Measurements from ENCODE around the gene ORM1. TPM values are rescaled to one million over a fixed set of nuclear protein-coding genes. Genes with fewer than 3 reads are reported as not detected.

The ORM1 gene
- total RNA-seq, 5 donors from 2014 or later (not counting 1 experiment from before 2014, with no cell fraction given) = 4.2 to 8.3 (median 6.2) TPM; not detected in 2

DNA sequence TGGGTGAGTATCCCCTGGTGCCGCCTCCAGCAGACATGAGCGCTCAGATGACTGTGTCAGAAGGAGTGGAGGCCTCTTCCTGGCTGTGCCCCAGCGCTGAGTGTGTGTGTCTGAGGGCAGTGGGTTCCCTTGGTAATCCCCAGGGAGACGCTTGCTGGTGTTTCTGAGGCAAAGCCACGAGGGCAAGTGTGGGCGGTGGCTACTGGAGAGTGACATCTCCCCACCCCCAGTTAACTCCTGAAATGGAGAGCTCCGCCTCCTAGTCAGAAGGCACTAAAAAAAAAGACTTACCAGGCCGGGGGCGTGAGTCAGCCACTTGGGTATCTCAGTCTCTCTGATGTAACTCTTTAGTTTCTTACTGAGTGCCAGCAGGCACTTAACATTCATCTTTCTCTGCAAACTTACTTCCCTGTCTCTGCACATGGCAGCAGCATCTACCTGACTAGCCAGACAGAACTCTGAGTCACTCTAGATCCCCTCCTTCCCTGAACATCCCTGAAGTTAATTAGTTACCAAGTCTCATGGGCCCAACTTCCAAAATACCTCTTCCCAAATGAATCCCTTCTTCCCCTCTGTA, 26.1 kb downstream of the ORM1 start:
- no peaks in the 10 kb centered on the region for H3K9me3 Mint-ChIP-seq
- H3K27ac ChIP-seq (ENCODE audit: low read length) = peak overlapping the region; percentile 36
- H3K27me3 Mint-ChIP-seq = no peaks in the 10 kb centered on the region
- peak overlapping the region; percentile 92 to 93 for H3K27ac Mint-ChIP-seq
- WGBS (ENCODE audit: insufficient coverage) = 27% methylated on average over 4 of the region's 9 CpGs
- DNase-seq (peak in 31 of 35 experiments; percentile 17 to 72 (median 38)), ATAC-seq (replicated peaks in 1 of 4) (peak; percentile 74 to 84 (median 76))
- H3K4me3 ChIP-seq (ENCODE audit: control insufficient read depth in 1 of 2, extremely low read depth in 1 of 2, low read length in 1 of 2) = no peak overlapping the region
- H3K36me3 Mint-ChIP-seq = peaks cover 69% of the 10 kb centered on the region
- peaks cover 28 to 97% of the 10 kb centered on the region in 2 donors for H3K36me3 ChIP-seq (ENCODE audit: control insufficient read depth in 2 of 2, extremely low read depth in 1 of 2, insufficient read depth in 1 of 2, low read length in 1 of 2)
- POLR2A ChIA-PET = interaction anchor here in 1 of 2 donors (1.0 kb wide), 1 partner anchor 38 kb away, joined by 3 read pairs; no protein-coding TSS in a partner anchor
- H3K9me3 ChIP-seq = no peaks in the 10 kb centered on the region
- H3K4me1 Mint-ChIP-seq = peaks cover 49 to 59% (median 57%) of the 10 kb centered on the region in 3 donors
- CTCF ChIA-PET = no interaction called here
- peaks cover 20 to 54% of the 10 kb centered on the region in 2 experiments for H3K4me1 ChIP-seq (ENCODE audit: control insufficient read depth in 1 of 2, extremely low read depth in 1 of 2, insufficient read depth in 2 of 2, low read length in 2 of 2)
- H3K4me3 Mint-ChIP-seq = peak overlapping the region in 2 of 3 donors; percentile 52 to 58
- no peaks in the 10 kb centered on the region for H3K27me3 ChIP-seq (replicated peaks in 1 of 2; ENCODE audit: control insufficient read depth in 2 of 2, extremely low read depth in 1 of 2, insufficient read depth in 2 of 2, low read length in 1 of 2)

DNA sequence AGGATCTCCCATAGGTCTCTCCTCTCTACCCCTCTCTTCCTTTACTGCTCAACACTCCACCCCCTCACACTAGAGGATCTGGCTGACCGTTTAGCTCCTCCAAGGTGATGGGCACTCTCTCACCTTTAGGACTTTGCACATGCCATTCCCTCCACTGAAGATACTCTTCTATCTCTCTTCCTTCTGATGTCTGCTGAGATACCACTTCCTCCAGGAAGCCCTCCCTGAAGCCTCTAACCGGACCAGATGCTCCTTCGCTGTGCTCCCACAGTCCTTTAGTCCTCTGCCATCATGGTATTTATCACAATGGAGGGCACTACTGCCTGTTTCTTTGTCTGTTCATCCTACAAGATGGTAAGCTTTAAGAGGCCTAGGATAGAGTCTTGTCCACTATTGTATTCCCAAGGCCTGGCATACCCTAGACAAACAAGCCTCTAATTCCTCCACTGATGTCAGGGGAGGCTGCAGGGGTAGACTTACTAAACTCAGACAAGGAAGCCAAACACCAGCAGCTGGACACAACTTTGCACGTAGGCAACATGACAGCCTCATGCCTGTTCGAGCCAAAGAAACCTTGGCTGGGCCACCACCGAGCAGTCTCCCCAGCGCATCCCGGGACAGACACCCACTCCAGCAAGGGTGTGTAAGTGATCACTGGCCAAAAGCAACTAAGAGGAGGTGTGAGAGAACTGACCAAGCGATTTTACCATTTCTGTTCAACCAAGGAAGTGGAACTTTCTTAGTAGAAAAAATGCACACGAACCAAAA, 27.0 kb downstream of the ORM1 start:
- Histone ChIP-seq H3K9me3 (no peaks in the 10 kb centered on the region), H3K27ac (ENCODE audit: low read length) (peak overlapping the region; percentile 36), H3K4me1 (ENCODE audit: control insufficient read depth in 1 of 2, extremely low read depth in 1 of 2, insufficient read depth in 2 of 2, low read length in 2 of 2) (peaks cover 20 to 54% of the 10 kb centered on the region in 2 experiments), H3K27me3 (replicated peaks in 1 of 2; ENCODE audit: control insufficient read depth in 2 of 2, extremely low read depth in 1 of 2, insufficient read depth in 2 of 2, low read length in 1 of 2) (no peaks in the 10 kb centered on the region), H3K36me3 (ENCODE audit: control insufficient read depth in 2 of 2, extremely low read depth in 1 of 2, insufficient read depth in 1 of 2, low read length in 1 of 2) (peaks cover 28 to 93% of the 10 kb centered on the region in 2 donors), H3K4me3 (ENCODE audit: control insufficient read depth in 1 of 2, extremely low read depth in 1 of 2, low read length in 1 of 2) (no peak overlapping the region)
- DNase-seq (no peak), ATAC-seq (replicated peaks in 1 of 4) (no peak)
- peak overlapping the region; percentile 92 to 93 for H3K27ac Mint-ChIP-seq
- WGBS (ENCODE audit: insufficient coverage) = 64% methylated on average over 5 of the region's 10 CpGs
- ChIA-PET POLR2A (interaction anchor here in 1 of 2 donors (0.6 kb wide), 1 partner anchor 21 kb away, joined by 3 read pairs; no protein-coding TSS in a partner anchor), CTCF (interaction anchor here in 1 of 2 donors (1.0 kb wide), 1 partner anchor 249 kb away, joined by 4 read pairs; no protein-coding TSS in a partner anchor)
- peaks cover 60% of the 10 kb centered on the region for H3K36me3 Mint-ChIP-seq
- peaks cover 45 to 59% (median 54%) of the 10 kb centered on the region in 3 donors for H3K4me1 Mint-ChIP-seq
- peak overlapping the region in 1 of 3 donors; percentile 58 for H3K4me3 Mint-ChIP-seq
- H3K27me3 Mint-ChIP-seq = no peaks in the 10 kb centered on the region
- H3K9me3 Mint-ChIP-seq = no peaks in the 10 kb centered on the region

DNA sequence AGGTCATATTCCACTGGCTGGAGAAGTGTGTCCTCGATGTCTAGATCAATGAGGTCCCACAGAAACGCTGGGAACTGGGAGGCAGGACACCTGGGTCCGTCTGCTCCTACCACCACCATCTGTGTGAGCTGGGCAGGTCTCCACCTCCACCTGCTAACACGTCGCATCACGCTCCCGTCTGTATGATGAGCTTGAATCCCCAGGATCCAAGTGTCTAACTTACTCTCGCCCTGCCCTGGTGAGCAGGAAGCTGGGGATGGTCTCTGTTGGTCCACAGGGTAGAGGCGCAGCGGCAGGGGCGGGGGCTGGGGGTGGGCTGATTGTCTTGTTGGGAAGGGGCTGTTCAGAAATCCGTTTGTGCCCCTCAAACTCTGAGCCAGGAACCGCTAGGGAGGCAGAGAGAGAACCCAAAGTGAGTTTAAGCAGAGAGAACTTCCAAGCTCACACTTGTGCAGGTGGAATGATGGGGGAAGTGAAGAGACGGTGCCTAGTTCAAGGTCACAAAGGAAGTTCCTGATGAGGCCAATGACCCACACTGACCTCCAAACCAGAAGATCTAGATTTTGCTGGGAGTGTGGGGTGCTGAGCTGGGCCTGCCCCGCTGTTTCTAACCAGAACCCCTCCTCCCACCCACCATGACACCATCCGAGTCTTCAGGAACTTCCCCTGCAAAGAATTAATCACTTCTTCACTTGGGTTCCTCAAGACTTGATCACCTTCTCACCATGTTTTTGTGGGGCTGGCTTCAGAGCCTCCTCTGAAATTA, 27.9 kb downstream of the ORM1 start:
- H3K9me3 ChIP-seq = no peaks in the 10 kb centered on the region
- DNase-seq (no peak), ATAC-seq (replicated peaks in 1 of 4) (no peak)
- Mint-ChIP-seq H3K9me3 (no peaks in the 10 kb centered on the region), H3K27me3 (no peaks in the 10 kb centered on the region), H3K4me3 (peak overlapping the region in 1 of 3 donors; percentile 58), H3K27ac (peak overlapping the region; percentile 92 to 93), H3K36me3 (peaks cover 53% of the 10 kb centered on the region), H3K4me1 (peaks cover 45 to 59% (median 52%) of the 10 kb centered on the region in 3 donors)
- H3K4me3 ChIP-seq (ENCODE audit: control insufficient read depth in 1 of 2, extremely low read depth in 1 of 2, low read length in 1 of 2) = no peak overlapping the region
- WGBS (ENCODE audit: insufficient coverage) = 93% methylated on average over 5 of the region's 16 CpGs
- POLR2A ChIA-PET = interaction anchor here in 1 of 2 donors (0.6 kb wide), 1 partner anchor 20 kb away, joined by 3 read pairs; no protein-coding TSS in a partner anchor
- H3K27me3 ChIP-seq (replicated peaks in 1 of 2; ENCODE audit: control insufficient read depth in 2 of 2, extremely low read depth in 1 of 2, insufficient read depth in 2 of 2, low read length in 1 of 2) = no peaks in the 10 kb centered on the region
- peaks cover 26 to 91% of the 10 kb centered on the region in 2 donors for H3K36me3 ChIP-seq (ENCODE audit: control insufficient read depth in 2 of 2, extremely low read depth in 1 of 2, insufficient read depth in 1 of 2, low read length in 1 of 2)
- H3K4me1 ChIP-seq (ENCODE audit: control insufficient read depth in 1 of 2, extremely low read depth in 1 of 2, insufficient read depth in 2 of 2, low read length in 2 of 2) = peaks cover 20 to 55% of the 10 kb centered on the region in 2 experiments
- peak overlapping the region; percentile 36 for H3K27ac ChIP-seq (ENCODE audit: low read length)
- CTCF ChIA-PET = interaction anchor here (0.6 to 1.0 kb wide), 2 partner anchors 49 to 248 kb away, joined by 3 to 4 read pairs; no protein-coding TSS in a partner anchor

DNA sequence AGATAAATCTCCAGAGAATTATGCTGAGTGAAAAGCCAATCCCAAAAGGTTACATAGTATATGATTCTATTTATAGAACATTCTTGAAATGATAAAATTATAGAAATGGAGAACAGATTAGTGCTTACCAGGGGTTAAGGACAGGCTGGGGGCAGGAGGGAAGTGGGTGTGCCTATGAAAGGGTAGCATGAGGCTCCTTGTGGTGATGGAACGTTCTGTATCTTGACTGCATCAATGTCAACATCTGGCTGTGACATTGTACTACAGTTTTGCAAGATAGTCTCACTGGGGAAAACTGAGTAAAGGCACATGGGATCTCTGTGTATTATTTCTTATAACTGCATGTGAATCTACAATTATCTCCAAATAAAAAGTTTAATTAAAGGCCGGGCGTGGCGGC, 29.0 kb downstream of the ORM1 start:
- peak in 2 of 4 experiments; percentile 26 to 45 for ATAC-seq (replicated peaks in 1 of 4)
- peaks cover 52% of the 10 kb centered on the region for H3K36me3 Mint-ChIP-seq

DNA sequence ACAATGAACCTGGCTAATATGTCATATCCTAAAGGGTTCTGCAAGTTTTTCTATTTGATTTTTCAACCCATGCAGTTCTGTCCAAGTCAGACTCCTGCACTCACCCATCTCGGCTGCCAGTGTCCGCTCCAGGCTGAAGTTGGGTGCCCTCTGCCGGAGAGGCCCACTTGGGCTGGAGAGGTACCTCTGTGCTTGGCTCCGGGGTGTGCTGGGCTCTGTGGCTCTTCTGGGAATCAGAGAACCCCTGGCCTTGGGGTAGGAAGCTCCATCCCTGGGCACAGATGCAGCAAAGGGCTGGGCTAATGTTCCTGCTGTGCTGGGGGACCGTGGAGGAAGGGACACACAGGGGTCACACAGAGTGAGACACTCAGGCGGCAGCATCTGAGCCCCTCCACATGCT, 32.9 kb downstream of the ORM1 start:
- H3K9me3 Mint-ChIP-seq = no peaks in the 10 kb centered on the region
- H3K4me1 ChIP-seq (ENCODE audit: control insufficient read depth in 1 of 2, extremely low read depth in 1 of 2, insufficient read depth in 2 of 2, low read length in 2 of 2) = peaks cover 3 to 61% of the 10 kb centered on the region in 2 experiments
- 95% methylated on average over 4 of the region's 6 CpGs for WGBS (ENCODE audit: insufficient coverage)
- H3K27me3 ChIP-seq (replicated peaks in 1 of 2; ENCODE audit: control insufficient read depth in 2 of 2, extremely low read depth in 1 of 2, insufficient read depth in 2 of 2, low read length in 1 of 2) = no peaks in the 10 kb centered on the region
- H3K4me1 Mint-ChIP-seq = peaks cover 52 to 55% (median 55%) of the 10 kb centered on the region in 3 donors
- peaks cover 34 to 91% of the 10 kb centered on the region in 2 donors for H3K36me3 ChIP-seq (ENCODE audit: control insufficient read depth in 2 of 2, extremely low read depth in 1 of 2, insufficient read depth in 1 of 2, low read length in 1 of 2)
- no peak overlapping the region for H3K4me3 ChIP-seq (ENCODE audit: control insufficient read depth in 1 of 2, extremely low read depth in 1 of 2, low read length in 1 of 2)
- H3K4me3 Mint-ChIP-seq = no peak overlapping the region
- H3K36me3 Mint-ChIP-seq = peaks cover 51% of the 10 kb centered on the region
- DNase-seq (no peak), ATAC-seq (replicated peaks in 1 of 4) (peak in 1 of 4 experiments; percentile 14)
- H3K27ac Mint-ChIP-seq = peak overlapping the region in 1 of 2 donors; percentile 93
- H3K27ac ChIP-seq (ENCODE audit: low read length) = no peak overlapping the region
- ChIA-PET CTCF (interaction anchor here in 1 of 2 donors (0.6 kb wide), 1 partner anchor 43 kb away, joined by 4 read pairs; no protein-coding TSS in a partner anchor), POLR2A (no interaction called here)
- H3K9me3 ChIP-seq = no peaks in the 10 kb centered on the region
- no peaks in the 10 kb centered on the region for H3K27me3 Mint-ChIP-seq

More for the DNA sequence above, 29.0 kb downstream of the ORM1 start:
- ChIA-PET CTCF (interaction anchor here in 1 of 2 donors (0.5 kb wide), 1 partner anchor 152 kb away, joined by 3 read pairs; no protein-coding TSS in a partner anchor), POLR2A (no interaction called here)
- Histone ChIP-seq H3K4me3 (ENCODE audit: control insufficient read depth in 1 of 2, extremely low read depth in 1 of 2, low read length in 1 of 2) (no peak overlapping the region), H3K27me3 (replicated peaks in 1 of 2; ENCODE audit: control insufficient read depth in 2 of 2, extremely low read depth in 1 of 2, insufficient read depth in 2 of 2, low read length in 1 of 2) (no peaks in the 10 kb centered on the region), H3K27ac (ENCODE audit: low read length) (no peak overlapping the region), H3K9me3 (no peaks in the 10 kb centered on the region), H3K4me1 (ENCODE audit: control insufficient read depth in 1 of 2, extremely low read depth in 1 of 2, insufficient read depth in 2 of 2, low read length in 2 of 2) (peaks cover 20 to 62% of the 10 kb centered on the region in 2 experiments), H3K36me3 (ENCODE audit: control insufficient read depth in 2 of 2, extremely low read depth in 1 of 2, insufficient read depth in 1 of 2, low read length in 1 of 2) (peaks cover 24 to 91% of the 10 kb centered on the region in 2 donors)
- Mint-ChIP-seq H3K9me3 (no peaks in the 10 kb centered on the region), H3K27me3 (no peaks in the 10 kb centered on the region), H3K4me1 (peaks cover 51 to 62% (median 58%) of the 10 kb centered on the region in 3 donors), H3K4me3 (no peak overlapping the region), H3K27ac (peak overlapping the region; percentile 41 to 45)
- 0% methylated on average over 1 of the region's 4 CpGs for WGBS (ENCODE audit: insufficient coverage)
- DNase-seq = peak in 4 of 35 experiments; percentile 14 to 55 (median 36)

All from T-cell (primary cell).